H1 (cell line): ENCODE measurements around the gene DES. TPM values are rescaled to one million over a fixed set of nuclear protein-coding genes. Genes with fewer than 3 reads are reported as not detected.
A peak's percentile ranks its signal among the peaks of the same experiment; 100 is the strongest.

ENCODE experiments used
- CTCF ChIA-PET: fragments of 300-600 bp; sonication (Branson Sonifier 250); formaldehyde crosslinking; loops from one replicate; lab custom pipeline; 2021; ENCODE audit not compliant: partially characterized antibody; lab: Charles Lee
- POLR2A ChIA-PET: fragments of 300-600 bp; sonication (Branson Sonifier 250); formaldehyde crosslinking; loops from one replicate; lab custom pipeline; 2021; ENCODE audit warnings: inconsistent platforms; ENCODE audit not compliant: partially characterized antibody; lab: Charles Lee
- DNase-seq, 2 experiments: peaks; one replicate each; pipeline versions ENCODE4 v3.0.0 to v3.0.0-alpha.2; 2010 to 2022; ENCODE audit warnings: low spot score in 2 of 2, low read depth in 1 of 2, mixed read lengths in 1 of 2
- FAIRE-seq: peaks from 2 replicates; lab custom pipeline; 2011; peaks lifted over from hg19 to GRCh38; lab: Jason Lieb, UNC
- H2AFZ ChIP-seq: 2 replicates; pipeline ENCODE4 v1.8.1; 2012; ENCODE audit warnings: low read length, inconsistent platforms
- H2AK5ac ChIP-seq: 2 replicates; pipeline ENCODE4 v1.6.1; 2013; ENCODE audit warnings: low read depth, low read length
- H2BK120ac ChIP-seq: replicated peaks from 2 replicates; pipeline ENCODE3; 2013; ENCODE audit warnings: low read depth, low read length, inconsistent platforms
- H2BK12ac ChIP-seq: 2 replicates; pipeline ENCODE4 v1.6.1; 2013; ENCODE audit warnings: low read depth, low read length
- H2BK15ac ChIP-seq: 2 replicates; pipeline ENCODE4 v1.6.1; 2013; ENCODE audit warnings: low read length
- H2BK20ac ChIP-seq: 2 replicates; pipeline ENCODE4 v1.6.1; 2013; ENCODE audit warnings: low read length
- H2BK5ac ChIP-seq: 2 replicates; pipeline ENCODE4 v1.6.1; 2013; ENCODE audit warnings: low read depth, low read length
- H3K14ac ChIP-seq: 2 replicates; pipeline ENCODE4 v1.6.1; 2013; ENCODE audit warnings: inconsistent platforms; ENCODE audit not compliant: insufficient read length
- H3K18ac ChIP-seq: 2 replicates; pipeline ENCODE4 v1.6.1; 2013; ENCODE audit warnings: low read length; ENCODE audit errors: extremely low read depth
- H3K23ac ChIP-seq: 2 replicates; pipeline ENCODE4 v1.6.1; 2013; ENCODE audit warnings: inconsistent platforms; ENCODE audit not compliant: insufficient read length
- H3K23me2 ChIP-seq: 2 replicates; pipeline ENCODE4 v1.6.1; 2013; ENCODE audit warnings: low read depth, low read length
- H3K27ac ChIP-seq: 2 replicates; pipeline ENCODE4 v1.6.1; 2011; ENCODE audit warnings: low read depth, low read length, inconsistent platforms
- H3K27me3 ChIP-seq, 4 experiments: replicated peaks in 1 of 4; 1 replicate in 1 of 4; 2 replicates in 3 of 4; pipeline versions ENCODE4 v1.6.1 to v1.8.1; 2011 to 2013; ENCODE audit warnings: low read length in 3 of 4, mild to moderate bottlenecking in 3 of 4, inconsistent platforms in 2 of 4, mixed read lengths in 2 of 4, moderate library complexity in 1 of 4; ENCODE audit not compliant: control insufficient read depth in 3 of 4, insufficient read depth in 3 of 4; ENCODE audit errors: extremely low read depth in 1 of 4
- H3K36me3 ChIP-seq, 4 experiments: 2 replicates each; pipeline versions ENCODE4 v1.6.1 to v1.8.1; 2011 to 2013; ENCODE audit warnings: mild to moderate bottlenecking in 4 of 4, low read length in 3 of 4, moderate library complexity in 2 of 4, control low read depth in 1 of 4, inconsistent platforms in 1 of 4; ENCODE audit not compliant: insufficient read depth in 4 of 4, control insufficient read depth in 2 of 4
- H3K4ac ChIP-seq: replicated peaks from 2 replicates; pipeline ENCODE3; 2013; ENCODE audit warnings: low read length, low read depth, mixed read lengths, inconsistent platforms; ENCODE audit not compliant: insufficient read length
- H3K4me1 ChIP-seq, 4 experiments: replicated peaks in 1 of 4; 1 replicate in 1 of 4; 2 replicates in 3 of 4; pipeline versions ENCODE4 v1.6.1 to v1.8.1; 2011 to 2013; ENCODE audit warnings: low read length in 3 of 4, inconsistent platforms in 2 of 4, mixed read lengths in 1 of 4; ENCODE audit not compliant: insufficient read depth in 4 of 4, control insufficient read depth in 3 of 4
- H3K4me2 ChIP-seq, 2 experiments: 2 replicates each; pipeline versions ENCODE4 v1.6.1 to v1.8.1; 2011 to 2013; ENCODE audit warnings: low read depth in 2 of 2, low read length in 2 of 2, control low read depth in 1 of 2, inconsistent platforms in 1 of 2, mild to moderate bottlenecking in 1 of 2; ENCODE audit not compliant: insufficient read depth in 1 of 2
- H3K4me3 ChIP-seq, 4 experiments: fragments of 200-600, 300-600 bp in 1 of 4; sonication (generic), shearing (Covaris generic), sonication (Bioruptor Twin) in 1 of 4; 2 replicates each; pipeline versions ENCODE4 v1.5.1 to v1.8.1; 2011 to 2016; ENCODE audit warnings: low read length in 4 of 4, low read depth in 3 of 4, control low read depth in 2 of 4, inconsistent platforms in 2 of 4, mild to moderate bottlenecking in 2 of 4, mixed read lengths in 1 of 4, moderate library complexity in 1 of 4; ENCODE audit not compliant: insufficient read depth in 2 of 4; ENCODE audit errors: extremely low read depth in 1 of 4
- H3K56ac ChIP-seq: replicated peaks from 2 replicates; pipeline ENCODE3; 2013; ENCODE audit warnings: low read depth, mild to moderate bottlenecking, mixed read lengths, low read length, inconsistent platforms; ENCODE audit not compliant: insufficient read length
- H3K79me1 ChIP-seq: 2 replicates; pipeline ENCODE4 v1.6.1; 2013; ENCODE audit warnings: low read depth, low read length, control low read depth
- H3K79me2 ChIP-seq, 2 experiments: 2 replicates each; pipeline versions ENCODE4 v1.6.1 to v1.8.1; 2012 to 2013; ENCODE audit warnings: low read length in 2 of 2, mild to moderate bottlenecking in 2 of 2, inconsistent platforms in 1 of 2; ENCODE audit not compliant: insufficient read depth in 2 of 2, control insufficient read depth in 1 of 2
- H3K9ac ChIP-seq, 4 experiments: replicated peaks in 1 of 4; 1 replicate in 1 of 4; 2 replicates in 3 of 4; pipeline versions ENCODE4 v1.6.1 to v1.8.1; 2011 to 2013; ENCODE audit warnings: low read depth in 3 of 4, low read length in 3 of 4, control low read depth in 2 of 4, mild to moderate bottlenecking in 2 of 4, moderate library complexity in 2 of 4, inconsistent platforms in 1 of 4; ENCODE audit errors: extremely low read depth in 1 of 4
- H3K9me3 ChIP-seq, 2 experiments: 2 replicates each; pipeline versions ENCODE4 v1.6.1 to v1.8.1; 2012 to 2013; ENCODE audit warnings: mild to moderate bottlenecking in 2 of 2, moderate library complexity in 2 of 2, control low read depth in 1 of 2, inconsistent platforms in 1 of 2, low read depth in 1 of 2, low read length in 1 of 2, mixed read lengths in 1 of 2; ENCODE audit not compliant: insufficient read depth in 2 of 2
- H4K20me1 ChIP-seq, 2 experiments: replicated peaks in 1 of 2; 2 replicates each; pipeline versions ENCODE3 to v1.8.1; 2011 to 2013; ENCODE audit warnings: inconsistent platforms in 2 of 2, low read length in 2 of 2, mild to moderate bottlenecking in 1 of 2; ENCODE audit not compliant: insufficient read depth in 2 of 2, control insufficient read depth in 1 of 2
- H4K5ac ChIP-seq: 2 replicates; pipeline ENCODE4 v1.6.1; 2013; ENCODE audit warnings: low read length, low read depth, mixed read lengths, inconsistent platforms; ENCODE audit not compliant: insufficient read length
- H4K8ac ChIP-seq: 2 replicates; pipeline ENCODE4 v1.8.0; 2013; ENCODE audit warnings: mild to moderate bottlenecking, moderate library complexity, low read length, inconsistent platforms; ENCODE audit not compliant: insufficient read depth; ENCODE audit errors: extremely low read depth
- H4K91ac ChIP-seq: replicated peaks from 2 replicates; pipeline ENCODE3; 2013; ENCODE audit warnings: low read length, mixed read lengths, inconsistent platforms; ENCODE audit not compliant: insufficient read length
- BRCA1 ChIP-seq: IDR thresholded peaks from 2 replicates; pipeline ENCODE4 v1.6.1; 2012; ENCODE audit warnings: low read depth, low read length, improper control_type of control experiment
- JUN ChIP-seq: IDR thresholded peaks from 2 replicates; pipeline ENCODE4 v1.6.1; 2011; ENCODE audit warnings: low read depth, mild to moderate bottlenecking, improper control_type of control experiment, low read length
- RBBP5 ChIP-seq: IDR thresholded peaks from 2 replicates; pipeline ENCODE4 v1.7.1; 2012; ENCODE audit warnings: low read depth, mild to moderate bottlenecking, inconsistent platforms, low read length, moderate library complexity, borderline replicate concordance
- RFX5 ChIP-seq: IDR thresholded peaks from 2 replicates; pipeline ENCODE4 v1.6.1; 2011; ENCODE audit warnings: low read depth, low read length, improper control_type of control experiment, borderline replicate concordance
- SRF ChIP-seq: IDR thresholded peaks from 2 replicates; pipeline ENCODE4 v1.6.1; 2011; ENCODE audit warnings: mild to moderate bottlenecking, low read depth, low read length, moderate library complexity
- ZNF274 ChIP-seq: IDR thresholded peaks from 2 replicates; pipeline ENCODE4 v1.7.0; 2012; ENCODE audit warnings: low read length, borderline replicate concordance; ENCODE audit errors: extremely low read depth
- WGBS, 2 experiments: shearing (Covaris generic) in 1 of 2; methylation state at CpG; one replicate each; pipeline versions ENCODE4 v1.1.6 to v1.1.7; 2013 to 2015; ENCODE audit warnings: low lambda C conversion rate in 2 of 2, mixed read lengths in 2 of 2, inconsistent platforms in 1 of 2, low coverage in 1 of 2, missing lambda C conversion rate in 1 of 2; ENCODE audit not compliant: insufficient replicate concordance in 2 of 2, insufficient coverage in 1 of 2, insufficient read length in 1 of 2; ENCODE audit errors: extremely low coverage in 1 of 2, missing lambda C conversion rate in 1 of 2; 5-methylcytosine and 5-hydroxymethylcytosine counted together
- polyA plus RNA-seq, 7 experiments: library from polyadenylated mRNA; depleted of rRNA in 3 of 7; stranded (reverse) in 5 of 7; unstranded in 2 of 7; fragments of >200 nt in 5 of 7; fragments of 200-250 nt in 2 of 7; gene quantifications; 1 replicate in 5 of 7; 2 replicates in 1 of 7; 4 replicates in 1 of 7; pipeline versions ENCODE4 v1.2.1 to v1.2.3, GENCODE V29; 2011 to 2013; ENCODE audit warnings: missing spikeins in 2 of 7, mixed read lengths in 2 of 7
- total RNA-seq: library from RNA; stranded (reverse); fragmentation: NEBNext Ultra II Directional; extraction: Animal tissue kit (Norgen Biotek cat#: 25700); gene quantifications from 2 replicates; pipeline ENCODE4 v1.2.1, GENCODE V29; 2021
- TF ChIP-seq, protein P1 (sequence below): IDR thresholded peaks from 2 replicates; pipeline ENCODE4 v1.6.1; 2011; ENCODE audit warnings: low read length, improper control_type of control experiment
- TF ChIP-seq, protein P2 (sequence below): IDR thresholded peaks from 2 replicates; pipeline ENCODE4 v1.6.1; 2012; ENCODE audit warnings: inconsistent platforms
- TF ChIP-seq, protein P3 (sequence below): IDR thresholded peaks from 2 replicates; pipeline ENCODE4 v1.6.1; 2011; ENCODE audit warnings: low read depth, mild to moderate bottlenecking, low read length; ENCODE audit not compliant: insufficient read depth

The DES gene
- total and polyA plus RNA-seq, 2 of the 8 experiments (the other 6 are each of a cell fraction or from before 2014, with no cell fraction given): 1.8 to 4.3 TPM

GRCh38 chr2:219425238-219426067, 7.3 kb downstream of the DES start:
- Histone ChIP-seq H3K23me2 (peaks cover 2% of the 10 kb centered on the region; the same call in 1 of the 2 replicates), H4K20me1 (peaks cover 0 to 2% of the 10 kb centered on the region in 2 experiments), H3K9ac (no peak overlapping the region), H2BK120ac (no peak overlapping the region), H3K4ac (no peak overlapping the region), H3K79me1 (no peaks in the 10 kb centered on the region), H3K27ac (no peak overlapping the region), H2AFZ (no peak overlapping the region), H4K91ac (no peak overlapping the region), H2BK12ac (0 out of 2 replicates have a peak overlapping the region, but pooled peaks have one; percentile 14), H3K18ac (no peak overlapping the region), H3K14ac (no peak overlapping the region), H2BK20ac (no peak overlapping the region), H3K79me2 (no peaks in the 10 kb centered on the region), H3K56ac (no peak overlapping the region), H3K4me1 (no peaks in the 10 kb centered on the region), H4K8ac (no peak overlapping the region; the same call in 1 of the 2 replicates), H2BK5ac (no peak overlapping the region), H2BK15ac (peak overlapping the region; percentile 40; the same call in 1 of the 2 replicates), H3K27me3 (peaks cover 0 to 10% (median 5%) of the 10 kb centered on the region in 4 experiments; a peak in 2 of 7 replicates), H3K23ac (no peak overlapping the region), H3K4me2 (no peak overlapping the region), H2AK5ac (no peak overlapping the region), H3K36me3 (no peaks in the 10 kb centered on the region), H3K9me3 (no peaks in the 10 kb centered on the region), H4K5ac (no peak overlapping the region), H3K4me3 (no peak overlapping the region)
- DNase-seq: no peak
- no peak for FAIRE-seq
- ChIA-PET CTCF (interaction anchor here (7.2 to 88.6 kb wide), 3 partner anchors 21 to 64 kb away, joined by 92 to 7248 read pairs (median 128); partner anchors contain the start of genes ASIC4, CHPF, GMPPA and SPEG), POLR2A (interaction anchor here (1.0 kb wide), 1 partner anchor 38 kb away, joined by 3 read pairs; the partner anchor contains the start of gene DNPEP)
- no peak for TF ChIP-seq JUN
- no peak for TF ChIP-seq RFX5
- TF ChIP-seq RBBP5: no peak
- TF ChIP-seq ZNF274: no peak
- TF ChIP-seq, protein P1, sequence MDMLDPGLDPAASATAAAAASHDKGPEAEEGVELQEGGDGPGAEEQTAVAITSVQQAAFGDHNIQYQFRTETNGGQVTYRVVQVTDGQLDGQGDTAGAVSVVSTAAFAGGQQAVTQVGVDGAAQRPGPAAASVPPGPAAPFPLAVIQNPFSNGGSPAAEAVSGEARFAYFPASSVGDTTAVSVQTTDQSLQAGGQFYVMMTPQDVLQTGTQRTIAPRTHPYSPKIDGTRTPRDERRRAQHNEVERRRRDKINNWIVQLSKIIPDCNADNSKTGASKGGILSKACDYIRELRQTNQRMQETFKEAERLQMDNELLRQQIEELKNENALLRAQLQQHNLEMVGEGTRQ: no peak
- TF ChIP-seq SRF: no peak
- no peak for TF ChIP-seq BRCA1
- TF ChIP-seq, protein P2, sequence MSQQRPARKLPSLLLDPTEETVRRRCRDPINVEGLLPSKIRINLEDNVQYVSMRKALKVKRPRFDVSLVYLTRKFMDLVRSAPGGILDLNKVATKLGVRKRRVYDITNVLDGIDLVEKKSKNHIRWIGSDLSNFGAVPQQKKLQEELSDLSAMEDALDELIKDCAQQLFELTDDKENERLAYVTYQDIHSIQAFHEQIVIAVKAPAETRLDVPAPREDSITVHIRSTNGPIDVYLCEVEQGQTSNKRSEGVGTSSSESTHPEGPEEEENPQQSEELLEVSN: no peak
- TF ChIP-seq, protein P3, sequence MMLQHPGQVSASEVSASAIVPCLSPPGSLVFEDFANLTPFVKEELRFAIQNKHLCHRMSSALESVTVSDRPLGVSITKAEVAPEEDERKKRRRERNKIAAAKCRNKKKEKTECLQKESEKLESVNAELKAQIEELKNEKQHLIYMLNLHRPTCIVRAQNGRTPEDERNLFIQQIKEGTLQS: no peak
- 87% methylated on average over 8 of the region's 8 CpGs; no CpG with 5 or more reads in 1 of the 2 experiments for WGBS, 2 experiments
